GM12878 (cell line): ENCODE data around the gene DIP2C. TPM values are rescaled to one million over a fixed set of nuclear protein-coding genes. Genes with fewer than 3 reads are reported as not detected.

Experiments used
- ATAC-seq: fragments of 200-7000 bp; cut with Tn5 transposase; 3 replicates; pipeline ENCODE4 v1.9.1; 2020; ENCODE audit warnings: mild to moderate bottlenecking, moderate library complexity
- BruUV-seq: library from RNA; stranded (reverse); fragments of 400-500 nt; replicated peaks from 2 replicates; lab custom pipeline; 2021; lab: Mats Ljungman, UMichigan
- CTCF ChIA-PET: fragments of 300-600 bp; sonication (Branson Sonifier 250); formaldehyde crosslinking; extraction: SDS; loops from one replicate; lab custom pipeline; 2021; ENCODE audit warnings: inconsistent platforms; lab: Yijun Ruan, JAX
- POLR2A ChIA-PET: fragments of 350-600 bp; formaldehyde crosslinking; extraction: SDS; loops from one replicate; lab custom pipeline; 2021; ENCODE audit warnings: inconsistent platforms; lab: Charles Lee
- RAD21 ChIA-PET: fragments of 300-600 bp; sonication (Branson Sonifier 250); formaldehyde crosslinking; loops from one replicate; lab custom pipeline; 2023; ENCODE audit warnings: antibody characterized with exemption; ENCODE audit not compliant: unreplicated experiment; lab: Charles Lee
- SMC1A ChIA-PET: fragments of 300-600 bp; sonication (Branson Sonifier 250); formaldehyde crosslinking; loops from one replicate; lab custom pipeline; 2023; ENCODE audit not compliant: unreplicated experiment, uncharacterized antibody; lab: Charles Lee
- DNase-seq: peaks from one replicate; pipeline ENCODE4 v3.0.0-alpha.2; 2011; ENCODE audit warnings: low read depth, low spot score
- FAIRE-seq: peaks from 3 replicates; lab custom pipeline; 2011; peaks lifted over from hg19 to GRCh38; lab: Jason Lieb, UNC
- H2AFZ ChIP-seq: 2 replicates; pipeline ENCODE4 v1.6.0; 2011; ENCODE audit warnings: low read depth, low read length, control low read depth; ENCODE audit not compliant: control insufficient read depth
- H3K27ac ChIP-seq: 2 replicates; pipeline ENCODE4 v1.5.1; 2011; ENCODE audit warnings: control low read depth; ENCODE audit not compliant: control insufficient read depth, insufficient read depth
- H3K27me3 ChIP-seq, 2 experiments: replicated peaks in 1 of 2; 2 replicates each; pipeline versions ENCODE4 v1.6.0 to v1.6.1; 2011; ENCODE audit warnings: low read length in 1 of 2; ENCODE audit not compliant: control insufficient read depth in 2 of 2, insufficient read depth in 2 of 2
- H3K36me3 ChIP-seq, 2 experiments: 2 replicates each; pipeline ENCODE4 v1.5.1; 2011; ENCODE audit warnings: low read length in 1 of 2; ENCODE audit not compliant: control insufficient read depth in 2 of 2, insufficient read depth in 2 of 2
- H3K4me1 ChIP-seq: 2 replicates; pipeline ENCODE4 v1.6.1; 2011; ENCODE audit warnings: mild to moderate bottlenecking, low read length, moderate library complexity, mixed read lengths; ENCODE audit not compliant: control insufficient read depth, insufficient read depth
- H3K4me2 ChIP-seq: 2 replicates; pipeline ENCODE4 v1.6.0; 2011; ENCODE audit warnings: control low read depth; ENCODE audit not compliant: control insufficient read depth, insufficient read depth
- H3K4me3 ChIP-seq: fragments of 200-600 bp; sonication (generic); 2 replicates; pipeline ENCODE4 v1.5.1; 2016
- H3K79me2 ChIP-seq: 2 replicates; pipeline ENCODE4 v1.6.0; 2011; ENCODE audit warnings: low read length; ENCODE audit not compliant: control insufficient read depth, insufficient read depth
- H3K9ac ChIP-seq: 2 replicates; pipeline ENCODE4 v1.8.0; 2011; ENCODE audit warnings: low read length, control low read depth, mixed read lengths; ENCODE audit not compliant: control insufficient read depth, insufficient read depth
- H3K9me3 ChIP-seq: replicated peaks from 3 replicates; pipeline ENCODE4 v1.5.1; 2011; ENCODE audit warnings: mild to moderate bottlenecking, low read length; ENCODE audit not compliant: control insufficient read depth, insufficient read depth
- H4K20me1 ChIP-seq: 2 replicates; pipeline ENCODE4 v1.6.0; 2011; ENCODE audit not compliant: control insufficient read depth, insufficient read depth
- ETV6 ChIP-seq, 2 experiments: fragments of 450-650 bp in 1 of 2; IDR thresholded peaks in 1 of 2; conservative IDR thresholded peaks in 1 of 2; 2 replicates each; pipeline ENCODE4 v1.6.1; 2014; ENCODE audit warnings: antibody characterized with exemption in 1 of 2, borderline replicate concordance in 1 of 2, low read depth in 1 of 2, mild to moderate bottlenecking in 1 of 2, moderate library complexity in 1 of 2
- HDAC2 ChIP-seq: fragments of 200-600 bp; sonication (generic); IDR thresholded peaks from 2 replicates; pipeline ENCODE4 v1.6.1; 2017
- IKZF2 ChIP-seq, 2 experiments: fragments of 450-650 bp; IDR thresholded peaks; 2 replicates each; pipeline ENCODE4 v1.6.1; 2017; ENCODE audit warnings: mild to moderate bottlenecking in 2 of 2, moderate library complexity in 2 of 2
- IRF4 ChIP-seq: IDR thresholded peaks from 2 replicates; pipeline ENCODE4 v1.6.1; 2011; ENCODE audit warnings: low read depth, low read length
- KAT2A ChIP-seq: conservative IDR thresholded peaks from 2 replicates; pipeline ENCODE4 v1.6.1; 2011; ENCODE audit warnings: low read depth, low read length; ENCODE audit not compliant: control insufficient read depth
- LARP7 ChIP-seq: fragments of 450-650 bp; IDR thresholded peaks from 2 replicates; pipeline ENCODE4 v1.6.1; 2017; ENCODE audit warnings: mild to moderate bottlenecking
- RB1 ChIP-seq: fragments of 450-650 bp; formaldehyde crosslinking; IDR thresholded peaks from 2 replicates; pipeline ENCODE4 v1.6.1; 2017; ENCODE audit warnings: mild to moderate bottlenecking, borderline replicate concordance
- RBBP5 ChIP-seq: fragments of 200-600 bp; sonication (generic); conservative IDR thresholded peaks from 2 replicates; pipeline ENCODE4 v1.6.1; 2016
- SUZ12 ChIP-seq: fragments of 200-600 bp; sonication (generic); IDR thresholded peaks from one replicate; pipeline ENCODE4 v1.6.1; 2018; ENCODE audit warnings: antibody characterized with exemption, mild to moderate bottlenecking; ENCODE audit not compliant: unreplicated experiment
- TCF7 ChIP-seq: IDR thresholded peaks from 2 replicates; pipeline ENCODE4 v1.6.1; 2014; ENCODE audit warnings: antibody characterized with exemption, borderline replicate concordance
- ZBED1 ChIP-seq: IDR thresholded peaks from 2 replicates; pipeline ENCODE4 v1.6.1; 2016; ENCODE audit warnings: borderline replicate concordance
- WGBS: methylation state at CpG from one replicate; pipeline ENCODE4 v1.1.6; 2016; ENCODE audit warnings: low lambda C conversion rate; ENCODE audit not compliant: insufficient replicate concordance, insufficient coverage; ENCODE audit errors: missing lambda C conversion rate; 5-methylcytosine and 5-hydroxymethylcytosine counted together
- in situ Hi-C: fragments of 300-500 bp; cut with MboI; formaldehyde crosslinking; loops from 9 replicates; pipeline ENCODE4 v1.14.3; 2018; ENCODE audit warnings: mixed read lengths
- intact Hi-C: fragments of 100-400 bp; cut with micrococcal nuclease; formaldehyde crosslinking; loops from one replicate; pipeline ENCODE4 v1.14.2; 2022; ENCODE audit not compliant: unreplicated experiment
- polyA plus RNA-seq, 11 experiments: library from polyadenylated mRNA; depleted of rRNA in 4 of 11; unstranded in 6 of 11; stranded (reverse) in 5 of 11; fragments of >200 nt; fragmentation: Nextera tagmentation in 4 of 11; fragmentation: Illumina TruSeq in 1 of 11; extraction: Ambion mirVana in 4 of 11; extraction: Trizol in 1 of 11; gene quantifications; 1 replicate in 1 of 11; 2 replicates in 10 of 11; pipeline versions ENCODE4 v1.2.1 to v1.2.3, GENCODE V29; 2011 to 2016; ENCODE audit warnings: inconsistent platforms in 2 of 11, missing spikeins in 2 of 11, low read depth in 1 of 11
- total RNA-seq, 4 experiments: library from RNA; depleted of rRNA in 3 of 4; stranded (reverse); fragments of >200 nt in 3 of 4; fragmentation: Illumina TruSeq in 1 of 4; extraction: Trizol in 1 of 4; gene quantifications; 2 replicates each; pipeline versions ENCODE4 v1.2.1 to v1.2.3, GENCODE V29; 2013 to 2021
- TF ChIP-seq, protein P1 (sequence below): fragments of 450-650 bp; IDR thresholded peaks from 2 replicates; pipeline ENCODE4 v1.6.1; 2017; ENCODE audit warnings: antibody characterized with exemption, mild to moderate bottlenecking, moderate library complexity
- TF ChIP-seq, protein P2 (sequence below): fragments of 150-350 bp; IDR thresholded peaks from 2 replicates; pipeline ENCODE4 v1.6.1; 2016; ENCODE audit warnings: low read depth, low read length
- TF ChIP-seq, protein P3 (sequence below): fragments of 450-650 bp; IDR thresholded peaks from 2 replicates; pipeline ENCODE4 v1.6.1; 2016; ENCODE audit warnings: mild to moderate bottlenecking
- TF ChIP-seq, protein P4 (sequence below): fragments of 450-650 bp; IDR thresholded peaks from 2 replicates; pipeline ENCODE4 v1.6.1; 2017; ENCODE audit warnings: low read depth, mild to moderate bottlenecking, moderate library complexity

The DIP2C gene
- total and polyA plus RNA-seq, 10 of the 15 experiments (the other 5 are each of a cell fraction or from before 2014, with no cell fraction given): 0.01 to 0.10 (median 0.06) TPM

DNA sequence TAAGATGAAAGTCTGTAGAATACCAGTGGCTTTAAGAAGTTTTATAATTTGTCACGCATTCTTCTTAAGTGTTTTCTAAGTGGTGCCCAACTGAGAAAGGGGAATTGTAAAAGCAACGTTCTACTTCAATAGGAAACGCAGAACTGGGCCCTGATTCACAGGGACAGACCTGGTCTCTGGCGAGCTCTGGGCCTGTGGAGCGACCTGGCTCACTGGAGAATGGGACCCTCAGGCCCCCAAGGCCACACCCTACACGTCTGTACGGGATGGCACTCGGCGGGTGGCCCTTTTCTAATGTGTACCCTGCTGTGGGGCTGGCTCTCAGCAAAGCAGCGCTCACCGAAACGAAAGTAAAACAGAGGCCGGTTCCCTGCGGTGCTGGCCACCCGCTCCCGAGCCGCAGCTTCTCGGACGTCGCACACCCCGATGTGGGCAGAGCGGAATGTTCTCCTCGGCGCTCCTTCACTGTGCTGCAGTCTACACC is 205.0 kb downstream of the DIP2C start (continued):
- TF ChIP-seq ETV6 (conservative IDR thresholded peaks at IDR 0.05 in 1 of 2, IDR thresholded peaks at IDR 0.05 in 1 of 2; ENCODE audit: borderline replicate concordance in 1 of 2, low read depth in 1 of 2): no peak
- TF ChIP-seq LARP7: no peak
- TF ChIP-seq, protein P1, sequence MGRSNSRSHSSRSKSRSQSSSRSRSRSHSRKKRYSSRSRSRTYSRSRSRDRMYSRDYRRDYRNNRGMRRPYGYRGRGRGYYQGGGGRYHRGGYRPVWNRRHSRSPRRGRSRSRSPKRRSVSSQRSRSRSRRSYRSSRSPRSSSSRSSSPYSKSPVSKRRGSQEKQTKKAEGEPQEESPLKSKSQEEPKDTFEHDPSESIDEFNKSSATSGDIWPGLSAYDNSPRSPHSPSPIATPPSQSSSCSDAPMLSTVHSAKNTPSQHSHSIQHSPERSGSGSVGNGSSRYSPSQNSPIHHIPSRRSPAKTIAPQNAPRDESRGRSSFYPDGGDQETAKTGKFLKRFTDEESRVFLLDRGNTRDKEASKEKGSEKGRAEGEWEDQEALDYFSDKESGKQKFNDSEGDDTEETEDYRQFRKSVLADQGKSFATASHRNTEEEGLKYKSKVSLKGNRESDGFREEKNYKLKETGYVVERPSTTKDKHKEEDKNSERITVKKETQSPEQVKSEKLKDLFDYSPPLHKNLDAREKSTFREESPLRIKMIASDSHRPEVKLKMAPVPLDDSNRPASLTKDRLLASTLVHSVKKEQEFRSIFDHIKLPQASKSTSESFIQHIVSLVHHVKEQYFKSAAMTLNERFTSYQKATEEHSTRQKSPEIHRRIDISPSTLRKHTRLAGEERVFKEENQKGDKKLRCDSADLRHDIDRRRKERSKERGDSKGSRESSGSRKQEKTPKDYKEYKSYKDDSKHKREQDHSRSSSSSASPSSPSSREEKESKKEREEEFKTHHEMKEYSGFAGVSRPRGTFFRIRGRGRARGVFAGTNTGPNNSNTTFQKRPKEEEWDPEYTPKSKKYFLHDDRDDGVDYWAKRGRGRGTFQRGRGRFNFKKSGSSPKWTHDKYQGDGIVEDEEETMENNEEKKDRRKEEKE: no peak
- no peak for TF ChIP-seq KAT2A
- no peak for TF ChIP-seq RB1

DNA sequence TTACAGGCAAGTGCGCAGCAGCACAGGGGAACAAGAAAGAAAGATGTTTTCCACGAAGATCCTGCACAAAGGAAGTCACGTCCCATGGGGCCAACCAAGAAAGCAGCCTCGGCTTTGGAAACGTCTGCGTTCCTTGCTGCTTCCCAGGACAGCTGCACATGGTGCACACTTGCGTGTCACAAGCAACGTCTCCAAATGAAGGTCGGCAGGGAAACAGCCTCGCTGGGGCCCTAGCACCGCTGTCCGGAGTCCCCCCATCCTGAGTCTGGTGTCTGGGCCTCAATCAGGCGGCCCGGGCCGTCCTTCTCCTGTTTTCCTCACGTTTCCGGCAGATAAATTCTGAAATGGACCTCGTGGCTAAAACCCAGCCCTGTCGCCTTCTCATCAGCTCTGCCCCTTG is 206.2 kb downstream of the DIP2C start:
- H3K27me3 ChIP-seq: no peaks in the 10 kb centered on the region
- intact Hi-C loops: no loop called here
- ATAC-seq (no peak), FAIRE-seq (no peak), DNase-seq (no peak)
- no peak overlapping the region for H3K27ac ChIP-seq
- no peaks in the 10 kb centered on the region for H3K79me2 ChIP-seq
- POLR2A ChIA-PET: no interaction called here
- WGBS: 72% methylated on average over 18 of the region's 19 CpGs
- no peak overlapping the region for H3K4me3 ChIP-seq
- no peaks in the 10 kb centered on the region for H3K9me3 ChIP-seq
- H3K4me1 ChIP-seq: no peaks in the 10 kb centered on the region
- SMC1A ChIA-PET: no interaction called here
- H4K20me1 ChIP-seq: no peaks in the 10 kb centered on the region
- H3K9ac ChIP-seq: no peak overlapping the region
- no peak overlapping the region for H3K4me2 ChIP-seq
- RAD21 ChIA-PET: no interaction called here
- no peak overlapping the region for H2AFZ ChIP-seq
- CTCF ChIA-PET: no interaction called here
- BruUV-seq: no TSS peak
- in situ Hi-C loops: no loop called here
- H3K36me3 ChIP-seq: no peaks in the 10 kb centered on the region
- no peak for TF ChIP-seq RBBP5
- TF ChIP-seq ZBED1: no peak
- no peak for TF ChIP-seq HDAC2
- TF ChIP-seq, protein P2, sequence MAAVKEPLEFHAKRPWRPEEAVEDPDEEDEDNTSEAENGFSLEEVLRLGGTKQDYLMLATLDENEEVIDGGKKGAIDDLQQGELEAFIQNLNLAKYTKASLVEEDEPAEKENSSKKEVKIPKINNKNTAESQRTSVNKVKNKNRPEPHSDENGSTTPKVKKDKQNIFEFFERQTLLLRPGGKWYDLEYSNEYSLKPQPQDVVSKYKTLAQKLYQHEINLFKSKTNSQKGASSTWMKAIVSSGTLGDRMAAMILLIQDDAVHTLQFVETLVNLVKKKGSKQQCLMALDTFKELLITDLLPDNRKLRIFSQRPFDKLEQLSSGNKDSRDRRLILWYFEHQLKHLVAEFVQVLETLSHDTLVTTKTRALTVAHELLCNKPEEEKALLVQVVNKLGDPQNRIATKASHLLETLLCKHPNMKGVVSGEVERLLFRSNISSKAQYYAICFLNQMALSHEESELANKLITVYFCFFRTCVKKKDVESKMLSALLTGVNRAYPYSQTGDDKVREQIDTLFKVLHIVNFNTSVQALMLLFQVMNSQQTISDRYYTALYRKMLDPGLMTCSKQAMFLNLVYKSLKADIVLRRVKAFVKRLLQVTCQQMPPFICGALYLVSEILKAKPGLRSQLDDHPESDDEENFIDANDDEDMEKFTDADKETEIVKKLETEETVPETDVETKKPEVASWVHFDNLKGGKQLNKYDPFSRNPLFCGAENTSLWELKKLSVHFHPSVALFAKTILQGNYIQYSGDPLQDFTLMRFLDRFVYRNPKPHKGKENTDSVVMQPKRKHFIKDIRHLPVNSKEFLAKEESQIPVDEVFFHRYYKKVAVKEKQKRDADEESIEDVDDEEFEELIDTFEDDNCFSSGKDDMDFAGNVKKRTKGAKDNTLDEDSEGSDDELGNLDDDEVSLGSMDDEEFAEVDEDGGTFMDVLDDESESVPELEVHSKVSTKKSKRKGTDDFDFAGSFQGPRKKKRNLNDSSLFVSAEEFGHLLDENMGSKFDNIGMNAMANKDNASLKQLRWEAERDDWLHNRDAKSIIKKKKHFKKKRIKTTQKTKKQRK: no peak
- TF ChIP-seq, protein P3, sequence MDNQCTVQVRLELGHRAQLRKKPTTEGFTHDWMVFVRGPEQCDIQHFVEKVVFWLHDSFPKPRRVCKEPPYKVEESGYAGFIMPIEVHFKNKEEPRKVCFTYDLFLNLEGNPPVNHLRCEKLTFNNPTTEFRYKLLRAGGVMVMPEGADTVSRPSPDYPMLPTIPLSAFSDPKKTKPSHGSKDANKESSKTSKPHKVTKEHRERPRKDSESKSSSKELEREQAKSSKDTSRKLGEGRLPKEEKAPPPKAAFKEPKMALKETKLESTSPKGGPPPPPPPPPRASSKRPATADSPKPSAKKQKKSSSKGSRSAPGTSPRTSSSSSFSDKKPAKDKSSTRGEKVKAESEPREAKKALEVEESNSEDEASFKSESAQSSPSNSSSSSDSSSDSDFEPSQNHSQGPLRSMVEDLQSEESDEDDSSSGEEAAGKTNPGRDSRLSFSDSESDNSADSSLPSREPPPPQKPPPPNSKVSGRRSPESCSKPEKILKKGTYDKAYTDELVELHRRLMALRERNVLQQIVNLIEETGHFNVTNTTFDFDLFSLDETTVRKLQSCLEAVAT: no peak
- no peak for TF ChIP-seq TCF7
- TF ChIP-seq SUZ12: no peak
- TF ChIP-seq, protein P4, sequence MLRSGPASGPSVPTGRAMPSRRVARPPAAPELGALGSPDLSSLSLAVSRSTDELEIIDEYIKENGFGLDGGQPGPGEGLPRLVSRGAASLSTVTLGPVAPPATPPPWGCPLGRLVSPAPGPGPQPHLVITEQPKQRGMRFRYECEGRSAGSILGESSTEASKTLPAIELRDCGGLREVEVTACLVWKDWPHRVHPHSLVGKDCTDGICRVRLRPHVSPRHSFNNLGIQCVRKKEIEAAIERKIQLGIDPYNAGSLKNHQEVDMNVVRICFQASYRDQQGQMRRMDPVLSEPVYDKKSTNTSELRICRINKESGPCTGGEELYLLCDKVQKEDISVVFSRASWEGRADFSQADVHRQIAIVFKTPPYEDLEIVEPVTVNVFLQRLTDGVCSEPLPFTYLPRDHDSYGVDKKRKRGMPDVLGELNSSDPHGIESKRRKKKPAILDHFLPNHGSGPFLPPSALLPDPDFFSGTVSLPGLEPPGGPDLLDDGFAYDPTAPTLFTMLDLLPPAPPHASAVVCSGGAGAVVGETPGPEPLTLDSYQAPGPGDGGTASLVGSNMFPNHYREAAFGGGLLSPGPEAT: no peak
- no peak for TF ChIP-seq IRF4
- TF ChIP-seq IKZF2 (IDR thresholded peaks at IDR 0.05): no peak
